Spleen (tissue), 11 donors: ENCODE results near the gene KCNE5. TPM values are rescaled to one million over a fixed set of nuclear protein-coding genes. Genes with fewer than 3 reads are reported as not detected.

ENCODE experiments used
- DNase-seq: peaks from one replicate; pipeline ENCODE4 v3.0.0-alpha.2; 2020
- H3K27ac ChIP-seq, 8 donors: fragments of 200-600 bp; sonication (generic) in 7 of 8; 1 replicate in 4 of 8; 2 replicates in 4 of 8; pipeline versions ENCODE4 v1.5.0 to v1.8.0; 2016 to 2021; ENCODE audit warnings: inconsistent platforms in 4 of 8, mild to moderate bottlenecking in 4 of 8, moderate library complexity in 1 of 8
- H3K27me3 ChIP-seq, 7 donors: fragments of 200-600 bp; sonication (generic) in 6 of 7; replicated peaks in 1 of 7; 1 replicate in 4 of 7; 2 replicates in 3 of 7; pipeline versions ENCODE4 v1.5.0 to v1.8.0; 2016 to 2021; ENCODE audit warnings: inconsistent platforms in 3 of 7, mild to moderate bottlenecking in 1 of 7
- H3K36me3 ChIP-seq, 6 donors: fragments of 200-600 bp; sonication (generic) in 5 of 6; 1 replicate in 4 of 6; 2 replicates in 2 of 6; pipeline versions ENCODE4 v1.5.0 to v1.8.0; 2016 to 2021; ENCODE audit warnings: inconsistent platforms in 2 of 6
- H3K4me1 ChIP-seq, 6 donors: fragments of 200-600 bp; sonication (generic) in 5 of 6; 1 replicate in 3 of 6; 2 replicates in 3 of 6; pipeline versions ENCODE4 v1.5.0 to v1.8.0; 2016 to 2021; ENCODE audit warnings: inconsistent platforms in 3 of 6
- H3K4me3 ChIP-seq, 8 donors: fragments of 200-600 bp; sonication (generic) in 7 of 8; 1 replicate in 4 of 8; 2 replicates in 4 of 8; pipeline versions ENCODE4 v1.5.0 to v1.8.0; 2016 to 2021; ENCODE audit warnings: inconsistent platforms in 4 of 8, mild to moderate bottlenecking in 4 of 8, moderate library complexity in 2 of 8
- H3K9me3 ChIP-seq, 8 donors: fragments of 200-600 bp; sonication (generic) in 7 of 8; 1 replicate in 4 of 8; 2 replicates in 4 of 8; pipeline versions ENCODE4 v1.5.0 to v1.8.0; 2016 to 2021; ENCODE audit warnings: inconsistent platforms in 4 of 8
- POLR2A ChIP-seq, 3 donors: fragments of 450-650 bp; IDR thresholded peaks; one replicate each; pipeline ENCODE4 v1.5.1; 2017; ENCODE audit warnings: antibody characterized with exemption in 3 of 3, mild to moderate bottlenecking in 1 of 3
- POLR2AphosphoS5 ChIP-seq, 3 donors: sonication (generic); formaldehyde crosslinking; IDR thresholded peaks; one replicate each; pipeline ENCODE4 v1.5.1; 2017; ENCODE audit warnings: antibody characterized with exemption in 3 of 3
- WGBS, 5 donors: extraction: QIAGEN DNeasy Blood & Tissue Kit in 3 of 5; methylation state at CpG; one replicate each; pipeline versions ENCODE4 v1.1.5 to v1.1.7; 2013 to 2018; 5-methylcytosine and 5-hydroxymethylcytosine counted together
- intact Hi-C: fragments of 100-400 bp; cut with DNase I; formaldehyde crosslinking; loops from one replicate; pipeline ENCODE4 v1.15.0; 2023; ENCODE audit warnings: low total_unique reads
- polyA plus RNA-seq, 3 donors: library from polyadenylated mRNA; stranded (reverse); fragments of 200-250 nt; gene quantifications; one replicate each; pipeline ENCODE4 v1.2.1, GENCODE V29; 2013
- total RNA-seq, 7 donors: library from RNA; depleted of rRNA in 3 of 7; stranded (reverse); fragments of >200 nt in 3 of 7; fragmentation: NEBNext Ultra II Directional in 4 of 7; extraction: Animal tissue kit (Norgen Biotek cat#: 25700) in 4 of 7; gene quantifications; one replicate each; pipeline versions ENCODE4 v1.1.0 to v1.2.1, GENCODE V29; 2016 to 2021
- TF ChIP-seq, protein P1 (sequence below), 11 experiments: fragments of 200-600 bp in 7 of 11; fragments of 450-650 bp in 4 of 11; sonication (generic) in 4 of 11; IDR thresholded peaks in 8 of 11; conservative IDR thresholded peaks in 3 of 11; 1 replicate in 7 of 11; 2 replicates in 4 of 11; pipeline versions ENCODE4 v1.4.0 to v1.8.0; 2016 to 2021; ENCODE audit warnings: antibody characterized with exemption in 11 of 11, inconsistent platforms in 4 of 11, mild to moderate bottlenecking in 1 of 11
- donor health status: healthy with polysubstance abuse.
- donor health status: DM: no; HTN: no; CAD: no; lungs with moderate emphysema.
- donor health status: DM: no; HTN: no; CAD: no.
- donor health status: Bipolar disorder and iron deficiency.
- donor health status: healthy.
- donor health status: DM: no; HTN: no; CAD: no.
- donor health status: DM: yes; HTN: yes; CAD: no.

Gene KCNE5
- total and polyA plus RNA-seq, 10 donors = 0.08 to 0.94 (median 0.44) TPM; not detected in 1

DNA sequence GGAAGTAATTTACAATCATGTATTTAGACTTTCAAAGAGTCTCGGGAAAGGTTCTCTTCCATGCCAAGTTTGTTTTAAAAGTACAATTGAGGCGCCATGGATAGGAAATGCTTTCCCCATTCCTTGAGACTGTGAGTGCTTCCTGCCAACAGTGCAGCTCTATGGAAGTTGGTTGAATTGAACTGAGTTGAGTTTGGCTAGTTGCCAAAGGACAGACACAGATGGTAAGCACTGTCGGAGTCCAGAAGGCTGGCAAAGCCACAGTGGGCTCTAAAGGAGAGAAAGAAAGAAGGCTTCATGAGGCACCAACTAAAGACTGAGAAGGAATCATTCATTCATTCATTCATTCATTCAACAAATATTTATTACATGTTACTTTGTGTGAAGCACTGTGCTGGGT, 4.3 kb upstream of the KCNE5 start:
- Histone ChIP-seq H3K36me3 (no peaks in the 10 kb centered on the region), H3K27ac (no peak overlapping the region), H3K4me3 (no peak overlapping the region), H3K27me3 (no peaks in the 10 kb centered on the region), H3K9me3 (no peaks in the 10 kb centered on the region), H3K4me1 (no peaks in the 10 kb centered on the region)
- intact Hi-C loops = no loop called here
- DNase-seq = no peak
- 48 to 70% (median 56%) methylated on average over 3 of the region's 3 CpGs for WGBS, 5 donors
- TF ChIP-seq POLR2AphosphoS5 (IDR thresholded peaks at IDR 0.05) = no peak
- TF ChIP-seq POLR2A (IDR thresholded peaks at IDR 0.05) = no peak
- TF ChIP-seq, protein P1, sequence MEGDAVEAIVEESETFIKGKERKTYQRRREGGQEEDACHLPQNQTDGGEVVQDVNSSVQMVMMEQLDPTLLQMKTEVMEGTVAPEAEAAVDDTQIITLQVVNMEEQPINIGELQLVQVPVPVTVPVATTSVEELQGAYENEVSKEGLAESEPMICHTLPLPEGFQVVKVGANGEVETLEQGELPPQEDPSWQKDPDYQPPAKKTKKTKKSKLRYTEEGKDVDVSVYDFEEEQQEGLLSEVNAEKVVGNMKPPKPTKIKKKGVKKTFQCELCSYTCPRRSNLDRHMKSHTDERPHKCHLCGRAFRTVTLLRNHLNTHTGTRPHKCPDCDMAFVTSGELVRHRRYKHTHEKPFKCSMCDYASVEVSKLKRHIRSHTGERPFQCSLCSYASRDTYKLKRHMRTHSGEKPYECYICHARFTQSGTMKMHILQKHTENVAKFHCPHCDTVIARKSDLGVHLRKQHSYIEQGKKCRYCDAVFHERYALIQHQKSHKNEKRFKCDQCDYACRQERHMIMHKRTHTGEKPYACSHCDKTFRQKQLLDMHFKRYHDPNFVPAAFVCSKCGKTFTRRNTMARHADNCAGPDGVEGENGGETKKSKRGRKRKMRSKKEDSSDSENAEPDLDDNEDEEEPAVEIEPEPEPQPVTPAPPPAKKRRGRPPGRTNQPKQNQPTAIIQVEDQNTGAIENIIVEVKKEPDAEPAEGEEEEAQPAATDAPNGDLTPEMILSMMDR (IDR thresholded peaks at IDR 0.05 in 8 of 11, conservative IDR thresholded peaks at IDR 0.05 in 3 of 11) = no peak

DNA sequence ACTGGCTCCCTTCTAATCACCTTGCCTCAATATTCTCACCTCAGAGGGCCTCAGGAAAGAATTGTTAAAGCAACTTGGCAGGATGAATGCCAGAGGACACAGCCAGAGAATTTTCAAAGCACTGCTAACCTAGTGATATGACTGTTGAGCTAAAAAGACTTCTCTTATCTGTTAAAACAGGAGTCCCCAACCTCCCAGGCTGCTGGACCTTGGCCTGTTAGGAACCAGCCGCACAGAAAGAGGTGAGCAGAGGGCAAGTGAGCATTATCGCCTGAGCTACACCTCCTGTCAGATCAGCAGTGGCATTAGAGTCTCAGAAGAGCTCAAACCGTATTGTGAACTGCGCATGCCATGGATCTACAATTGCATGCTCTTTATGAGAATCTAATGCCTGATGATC, 1.7 kb upstream of the KCNE5 start:
- intact Hi-C loops = no loop called here
- TF ChIP-seq, protein P1 (IDR thresholded peaks at IDR 0.05 in 8 of 11, conservative IDR thresholded peaks at IDR 0.05 in 3 of 11) = no peak
- WGBS, 5 donors = 90 to 100% (median 94%) methylated on average over 4 of the region's 4 CpGs
- Histone ChIP-seq H3K36me3 (no peaks in the 10 kb centered on the region), H3K4me3 (no peak overlapping the region), H3K9me3 (no peaks in the 10 kb centered on the region), H3K27ac (no peak overlapping the region), H3K4me1 (no peaks in the 10 kb centered on the region), H3K27me3 (no peaks in the 10 kb centered on the region)
- no peak for DNase-seq

DNA sequence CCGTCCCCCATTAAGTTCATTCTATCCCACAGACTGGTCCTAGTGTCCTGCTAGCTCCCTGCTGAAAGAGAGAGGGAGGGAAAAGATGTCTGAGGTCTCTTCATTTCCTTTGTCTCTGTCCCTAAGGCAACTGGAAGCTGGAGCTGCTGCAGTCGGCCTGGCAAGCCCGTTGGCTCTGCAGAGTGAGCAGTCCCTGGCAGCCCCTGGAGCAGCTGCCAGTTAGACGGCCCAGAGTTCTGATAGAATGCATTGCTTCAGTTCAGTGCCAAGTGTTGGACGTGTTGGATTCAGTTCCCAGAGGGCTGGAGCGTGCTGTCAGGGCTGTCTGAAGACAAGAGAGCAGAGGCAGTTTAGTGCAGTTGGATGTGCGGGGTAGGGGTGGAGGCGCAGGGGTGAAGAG, 975 bp downstream of the KCNE5 start:
- 79 to 94% (median 88%) methylated on average over 5 to 8 of the region's 8 CpGs for WGBS, 5 donors
- TF ChIP-seq, protein P1 (IDR thresholded peaks at IDR 0.05 in 8 of 11, conservative IDR thresholded peaks at IDR 0.05 in 3 of 11) = no peak
- TF ChIP-seq POLR2A (IDR thresholded peaks at IDR 0.05) = no peak
- no peak for TF ChIP-seq POLR2AphosphoS5 (IDR thresholded peaks at IDR 0.05)
- no peak for DNase-seq
- H3K27ac ChIP-seq = no peak overlapping the region
- H3K4me3 ChIP-seq = no peak overlapping the region
- no peaks in the 10 kb centered on the region for H3K4me1 ChIP-seq
- H3K36me3 ChIP-seq = no peaks in the 10 kb centered on the region
- intact Hi-C loops = no loop called here
- H3K27me3 ChIP-seq = no peaks in the 10 kb centered on the region
- H3K9me3 ChIP-seq = no peaks in the 10 kb centered on the region

DNA sequence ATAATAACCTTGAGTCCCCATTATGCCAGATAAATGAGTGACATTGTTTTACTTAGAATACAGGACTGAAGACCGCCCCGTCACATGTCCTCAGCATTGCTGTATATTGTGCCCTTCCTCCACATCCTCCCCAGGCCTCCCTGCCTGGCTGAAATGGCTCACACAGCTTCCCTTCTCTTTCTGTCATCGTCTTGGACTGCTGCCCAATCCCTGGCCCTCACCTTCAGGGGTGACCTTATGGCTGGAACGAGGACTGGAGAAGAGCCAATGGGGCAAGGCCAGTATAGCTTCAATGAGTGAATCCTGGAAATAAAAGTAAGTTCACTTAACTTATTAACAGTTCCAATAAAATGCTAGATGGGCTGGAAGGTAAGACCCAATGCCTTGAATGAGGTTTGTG, 2.7 kb downstream of the KCNE5 start:
- TF ChIP-seq POLR2A (IDR thresholded peaks at IDR 0.05) = no peak
- TF ChIP-seq, protein P1 (IDR thresholded peaks at IDR 0.05 in 8 of 11, conservative IDR thresholded peaks at IDR 0.05 in 3 of 11) = no peak
- TF ChIP-seq POLR2AphosphoS5 (IDR thresholded peaks at IDR 0.05) = no peak
- Histone ChIP-seq H3K27ac (no peak overlapping the region), H3K36me3 (no peaks in the 10 kb centered on the region), H3K4me1 (no peaks in the 10 kb centered on the region), H3K9me3 (no peaks in the 10 kb centered on the region), H3K27me3 (no peaks in the 10 kb centered on the region), H3K4me3 (no peak overlapping the region)
- WGBS, 5 donors = 50 to 76% (median 65%) methylated on average over 4 of the region's 4 CpGs
- DNase-seq = no peak
- intact Hi-C loops = no loop called here
